ENCODE data around the gene CSGALNACT2.
"Not testable (repeated sequence)": the region's sequence is repeated elsewhere in the genome, so short reads cannot be mapped to it uniquely, and the experiment has no call there.

The CSGALNACT2 gene

DNA sequence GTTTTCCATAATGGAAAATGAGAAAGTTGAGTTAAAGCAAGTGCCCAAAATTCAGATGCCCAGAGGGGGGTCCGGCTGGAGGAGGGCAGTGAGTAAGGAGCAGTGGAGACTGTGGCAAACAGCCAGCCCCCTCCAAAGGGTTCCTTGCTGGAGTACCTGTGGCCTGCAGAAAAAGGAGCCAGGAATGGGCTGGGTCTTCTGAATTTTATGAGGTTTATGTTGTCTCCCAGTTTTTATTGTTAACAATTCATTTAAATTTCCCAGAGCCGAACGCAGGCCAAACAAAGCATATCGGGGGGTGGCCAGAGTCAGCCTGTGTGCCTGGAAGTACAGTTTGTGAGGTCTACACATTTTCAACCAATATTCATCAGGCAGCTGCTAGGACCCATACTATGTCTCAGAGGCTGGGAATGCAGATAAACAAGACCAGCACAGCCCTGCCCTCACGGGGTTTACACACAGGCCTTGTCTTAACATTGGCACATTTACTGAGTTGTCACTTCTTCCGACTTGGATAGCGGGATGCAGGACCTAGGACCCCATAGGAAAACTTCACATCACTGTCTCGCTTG, 12.9 kb upstream of the CSGALNACT2 start:
- DNase-seq, result no peak

DNA sequence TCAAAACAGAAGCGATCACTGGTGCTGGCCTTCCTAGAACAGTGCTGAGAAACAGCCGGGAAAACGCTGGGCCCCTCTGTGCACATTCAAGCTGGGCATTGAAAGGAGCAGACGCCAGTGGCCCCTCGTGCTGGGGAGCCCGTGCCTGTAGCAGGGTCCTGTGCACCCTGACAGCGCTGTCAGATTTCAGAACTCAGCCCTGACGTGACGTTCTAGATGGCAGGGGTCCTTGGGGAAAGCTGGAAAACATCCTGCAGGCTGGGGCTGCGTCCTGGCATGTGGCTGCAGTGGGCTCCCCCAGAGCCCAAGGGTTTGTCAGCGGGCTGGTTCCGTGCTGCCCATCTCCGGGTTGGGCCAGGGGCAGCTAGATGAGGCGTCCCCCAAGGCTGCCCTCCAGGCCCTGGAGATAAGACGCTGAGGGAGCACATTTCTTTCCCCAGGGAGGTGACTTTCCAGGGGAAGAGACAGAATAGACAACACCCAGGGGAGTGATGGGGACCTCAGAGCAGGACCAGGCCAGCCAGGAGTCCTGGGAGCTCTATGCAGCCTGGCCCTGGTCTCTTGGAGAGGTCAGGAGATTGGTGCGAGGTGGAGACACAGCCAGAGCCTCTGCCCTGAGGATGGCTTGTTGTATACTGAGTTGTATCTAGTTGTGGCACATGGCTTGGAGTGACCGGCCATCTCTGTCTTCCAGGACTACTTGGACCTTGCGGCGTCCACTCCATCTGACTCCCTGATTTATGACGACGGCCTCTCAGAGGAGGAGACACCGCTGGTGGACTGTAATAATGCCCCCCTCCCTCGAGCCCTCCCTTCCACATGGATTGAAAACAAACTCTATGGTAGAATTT, 12.1 kb upstream of the CSGALNACT2 start:
- no peak for DNase-seq

DNA sequence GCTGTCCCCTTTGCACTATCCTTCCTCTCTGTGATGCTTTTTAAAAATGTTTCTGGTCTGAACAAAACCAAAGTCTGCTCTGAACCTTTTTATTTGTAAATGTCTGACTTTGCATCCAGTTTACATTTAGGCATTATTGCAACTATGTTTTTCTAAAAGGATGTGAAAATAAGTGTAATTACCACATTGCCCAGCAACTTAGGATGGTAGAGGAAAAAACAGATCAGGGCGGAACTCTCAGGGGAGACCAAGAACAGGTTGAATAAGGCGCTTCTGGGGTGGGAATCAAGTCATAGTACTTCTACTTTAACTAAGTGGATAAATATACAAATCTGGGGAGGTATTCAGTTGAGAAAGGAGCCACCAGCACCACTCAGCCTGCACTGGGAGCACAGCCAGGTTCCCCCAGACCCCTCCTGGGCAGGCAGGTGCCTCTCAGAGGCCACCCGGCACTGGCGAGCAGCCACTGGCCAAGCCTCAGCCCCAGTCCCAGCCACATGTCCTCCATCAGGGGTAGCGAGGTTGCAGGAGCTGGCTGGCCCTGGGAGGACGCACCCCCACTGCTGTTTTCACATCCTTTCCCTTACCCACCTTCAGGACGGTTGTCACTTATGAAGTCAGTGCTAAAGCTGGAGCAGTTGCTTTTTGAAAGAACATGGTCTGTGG, 11.4 kb upstream of the CSGALNACT2 start:
- no peak for DNase-seq

DNA sequence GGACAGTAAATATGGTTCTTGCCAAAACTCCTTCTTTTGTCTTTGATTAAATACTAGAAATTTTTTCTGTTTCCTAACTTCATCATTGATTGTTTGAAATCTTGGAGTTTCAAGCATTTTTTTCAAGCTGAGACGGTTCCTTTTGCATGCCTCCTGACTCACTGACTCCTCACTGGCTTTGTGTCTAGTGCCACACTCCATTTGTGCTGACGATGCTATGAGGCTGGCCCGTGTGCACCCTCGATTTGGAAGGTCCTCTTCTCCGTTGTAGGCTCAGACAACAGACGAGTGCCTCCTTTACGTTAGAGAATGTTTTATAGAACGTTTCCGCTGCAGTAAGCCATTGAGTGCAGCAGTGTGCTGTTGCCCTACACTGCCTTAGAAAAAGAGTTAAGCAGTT, 10.8 kb upstream of the CSGALNACT2 start:
- DNase-seq, result no peak

DNA sequence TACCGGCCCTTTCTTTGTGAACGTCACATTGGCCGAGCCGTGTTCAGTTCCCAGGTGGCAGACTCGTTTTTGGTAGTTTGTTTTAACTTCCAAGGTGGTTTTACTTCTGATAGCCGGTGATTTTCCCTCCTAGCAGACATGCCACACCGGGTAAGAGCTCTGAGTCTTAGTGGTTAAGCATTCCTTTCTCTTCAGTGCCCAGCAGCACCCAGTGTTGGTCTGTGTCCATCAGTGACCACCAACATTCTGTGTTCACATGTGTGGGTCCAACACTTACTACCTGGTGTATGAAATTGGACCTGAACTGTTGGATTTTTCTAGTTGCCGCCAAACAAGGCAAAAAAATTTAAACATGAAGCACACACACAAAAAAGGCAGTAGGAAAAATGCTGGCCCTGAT, 9.9 kb upstream of the CSGALNACT2 start:
- DNase-seq, result no peak

- DNase-seq, result peak; percentile 91
Observed at GRCh38 chr10:43128958-43129706, 9.1 kb upstream of the CSGALNACT2 start.

GRCh38 chr10:43130770-43131171, 7.5 kb upstream of the CSGALNACT2 start:
- peak; percentile 36 for DNase-seq

DNA sequence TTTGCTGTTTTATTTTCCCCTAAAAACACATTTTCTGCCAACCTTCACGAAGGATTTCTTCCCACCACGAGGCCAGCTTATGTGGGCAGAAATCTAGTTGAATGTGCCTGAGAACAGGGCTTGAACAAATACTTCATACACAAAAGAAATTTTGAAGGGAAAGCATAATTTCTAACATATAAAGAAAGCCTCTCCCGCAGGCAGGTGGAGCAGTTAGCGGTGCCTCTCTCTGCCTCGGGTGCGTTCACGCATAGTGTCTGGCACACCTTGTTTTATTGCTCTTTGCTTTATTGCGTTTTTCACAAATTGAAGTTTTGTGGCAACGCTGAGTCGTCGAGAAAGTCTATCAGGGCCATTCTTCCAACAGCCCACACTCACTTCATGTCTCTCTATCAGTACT, 7.0 kb upstream of the CSGALNACT2 start:
- no peak for DNase-seq

DNA sequence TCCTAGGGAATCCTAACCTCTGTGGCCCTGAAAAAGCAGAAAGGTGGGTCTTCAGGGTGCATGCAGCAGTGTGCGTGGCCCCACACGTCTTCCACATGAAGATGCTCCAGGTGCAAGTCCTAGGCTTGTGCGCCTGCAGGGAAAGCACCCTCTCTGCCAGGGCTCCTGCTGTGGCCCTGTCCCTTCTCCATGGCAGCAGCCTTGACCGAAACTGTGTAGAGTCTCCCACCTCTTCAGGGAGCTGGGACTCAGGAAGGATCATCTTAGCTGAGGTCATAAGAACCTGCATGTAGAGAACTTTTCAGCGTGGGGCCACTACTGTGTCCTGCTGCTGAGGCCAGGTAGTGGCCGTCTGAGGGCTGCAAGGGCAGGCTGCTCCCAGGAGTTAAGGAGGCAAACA, 6.3 kb upstream of the CSGALNACT2 start:
- no peak for DNase-seq

DNA sequence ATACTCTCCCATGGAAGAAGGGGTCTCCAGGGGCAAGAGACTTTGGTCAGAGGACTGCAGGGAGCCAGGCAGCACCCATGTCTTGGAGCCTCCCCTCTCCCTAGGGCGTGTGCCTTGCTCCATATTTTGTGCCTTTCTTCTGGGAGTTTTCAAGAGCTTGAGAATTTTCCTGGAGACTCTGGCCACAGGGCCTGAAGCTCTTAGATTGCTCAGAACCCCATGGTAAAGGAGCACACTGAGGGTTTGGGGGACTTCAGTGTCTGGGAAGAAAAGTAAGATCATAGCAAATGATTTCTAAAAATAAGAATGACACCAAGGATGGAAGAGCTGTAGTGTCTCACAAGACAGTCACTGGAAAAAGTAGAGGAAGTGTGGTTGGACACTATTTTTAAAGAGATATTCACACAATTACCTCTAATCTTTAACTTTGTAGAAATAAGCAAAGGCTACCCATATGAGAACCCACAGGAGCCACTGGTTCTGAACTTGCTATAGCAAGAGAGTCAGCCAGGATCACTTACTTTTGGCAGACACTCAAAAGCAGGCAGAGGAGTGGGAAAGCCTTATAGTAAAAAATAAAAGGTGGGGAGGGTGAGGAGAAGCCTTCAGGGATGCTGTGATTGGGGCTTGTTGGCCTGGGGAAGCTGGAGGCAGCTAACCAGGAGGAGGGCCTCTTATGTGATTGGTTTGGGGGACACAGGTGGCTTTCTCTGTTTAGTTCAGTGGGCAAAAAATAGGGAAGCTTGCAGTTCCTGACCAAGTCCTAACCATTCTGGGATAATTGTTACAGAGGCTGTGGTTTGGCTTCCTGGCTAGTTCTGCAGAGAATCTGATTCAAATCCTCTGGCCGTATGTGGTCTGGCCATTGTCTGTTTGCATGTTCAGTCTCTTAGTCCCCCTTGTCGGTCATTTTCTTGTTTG, 5.1 kb upstream of the CSGALNACT2 start:
- no peak for DNase-seq

- DNase-seq, result no peak
Observed at GRCh38 chr10:43134126-43134905, 3.9 kb upstream of the CSGALNACT2 start.

- DNase-seq, result no peak
Observed at GRCh38 chr10:43135064-43135463, 3.2 kb upstream of the CSGALNACT2 start.

GRCh38 chr10:43135656-43136055, 2.6 kb upstream of the CSGALNACT2 start:
- no peak for DNase-seq

- DNase-seq, result no peak
Observed at GRCh38 chr10:43136432-43136831, 1.8 kb upstream of the CSGALNACT2 start.

- no peak for DNase-seq
Observed at GRCh38 chr10:43136995-43137716, 1.1 kb upstream of the CSGALNACT2 start.

GRCh38 chr10:43137717-43138020, 576 bp upstream of the CSGALNACT2 start:
- peak; percentile 61 for DNase-seq

DNA sequence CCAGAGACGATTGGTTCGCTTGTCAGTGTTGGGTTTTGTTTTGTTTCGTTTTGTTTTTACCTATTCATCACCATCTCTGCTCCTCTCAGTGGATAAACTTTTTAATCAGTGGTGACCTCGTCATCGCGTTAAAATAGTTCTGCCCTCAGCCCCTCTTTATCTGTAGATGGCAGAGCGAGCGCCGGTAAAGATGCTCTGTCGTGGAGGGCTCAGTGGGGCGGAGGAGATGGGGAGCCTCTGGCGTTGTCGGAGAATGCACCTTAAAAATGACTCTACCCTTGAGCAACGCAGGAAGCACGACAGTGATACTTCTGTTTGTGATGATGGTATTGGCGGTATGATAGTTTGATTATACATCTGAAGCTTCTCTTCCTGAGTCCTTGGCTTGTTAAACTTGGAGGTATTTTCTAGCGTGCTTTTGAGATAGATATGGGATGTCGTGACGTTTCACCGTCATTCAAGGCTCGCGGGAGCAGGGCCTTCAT, 554 bp downstream of the CSGALNACT2 start:
- DNase-seq, result peak; percentile 78

DNA sequence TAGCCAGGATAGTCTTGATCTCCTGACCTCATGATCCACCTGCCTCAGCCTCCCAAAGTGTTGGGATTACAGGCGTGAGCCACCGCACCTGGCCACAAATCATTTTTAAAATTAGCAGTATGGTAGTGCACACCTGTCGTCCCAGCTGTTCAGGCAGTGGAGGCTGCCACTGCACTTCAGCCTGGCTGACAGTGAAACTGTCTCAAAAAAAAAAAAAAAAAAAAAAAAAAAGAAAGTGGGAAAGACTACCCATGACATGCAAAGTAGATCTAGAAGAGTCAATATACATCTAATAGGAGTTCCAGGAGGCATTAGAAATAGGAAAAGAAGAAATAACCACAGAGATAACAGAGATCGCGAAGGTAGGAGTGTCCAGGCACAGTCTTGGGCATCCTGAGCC, 3.2 kb downstream of the CSGALNACT2 start:
- DNase-seq, result no peak

DNA sequence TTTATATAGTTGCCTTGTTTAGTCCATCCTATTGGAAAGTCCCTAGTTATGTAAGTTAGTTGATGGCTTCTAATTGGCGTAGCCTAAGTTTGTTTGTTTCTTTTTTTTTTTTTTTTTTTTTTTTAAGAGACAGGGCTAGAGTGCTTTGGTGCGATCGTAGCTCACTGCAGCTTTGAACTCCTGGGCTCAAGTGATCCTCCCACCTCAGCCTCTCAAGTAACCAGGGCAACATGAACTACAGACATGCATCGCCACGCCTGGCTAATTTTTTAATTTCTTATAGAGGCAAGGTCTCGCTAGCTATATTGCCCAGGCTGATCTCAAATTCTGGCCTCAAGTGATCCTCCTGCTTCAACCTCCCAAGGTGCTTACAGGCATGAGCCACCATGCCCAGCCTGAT, 7.1 kb downstream of the CSGALNACT2 start:
- no peak for DNase-seq

DNA sequence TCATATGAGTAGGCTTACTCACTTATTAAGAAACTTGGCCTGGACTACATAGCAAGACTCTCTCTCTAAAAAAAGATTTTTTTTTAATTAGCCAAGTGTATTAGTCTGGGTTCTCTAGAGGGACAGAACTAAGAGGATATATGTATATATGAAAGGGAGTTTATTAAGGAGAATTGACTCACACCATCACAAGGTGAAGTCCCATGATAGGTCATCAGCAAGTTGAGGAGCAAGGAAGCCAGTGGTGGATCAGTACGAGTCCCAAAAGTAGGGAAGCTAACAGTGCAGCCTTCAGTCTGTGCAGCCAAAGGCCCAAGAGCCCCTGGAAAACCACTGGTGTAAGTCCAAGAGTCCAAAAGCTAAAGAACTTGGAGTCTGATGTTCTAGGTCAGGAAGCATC, 7.7 kb downstream of the CSGALNACT2 start:
- not testable (repeated sequence) for DNase-seq

- DNase-seq, result no peak
Observed at GRCh38 chr10:43151371-43151770, 13.1 kb downstream of the CSGALNACT2 start.
